Bronchial smooth muscle cell (primary cell): ENCODE measurements around the gene B3GALT6. TPM values are rescaled to one million over a fixed set of nuclear protein-coding genes. Genes with fewer than 3 reads are reported as not detected.

Source experiments
- total RNA-seq: library from RNA; depleted of rRNA; stranded (reverse); fragments of >200 nt; gene quantifications from 2 replicates; pipeline ENCODE4 v1.2.1, GENCODE V29; 2014

Gene B3GALT6
- total RNA-seq: 10.1 and 14.0 TPM in 2 replicates

DNA sequence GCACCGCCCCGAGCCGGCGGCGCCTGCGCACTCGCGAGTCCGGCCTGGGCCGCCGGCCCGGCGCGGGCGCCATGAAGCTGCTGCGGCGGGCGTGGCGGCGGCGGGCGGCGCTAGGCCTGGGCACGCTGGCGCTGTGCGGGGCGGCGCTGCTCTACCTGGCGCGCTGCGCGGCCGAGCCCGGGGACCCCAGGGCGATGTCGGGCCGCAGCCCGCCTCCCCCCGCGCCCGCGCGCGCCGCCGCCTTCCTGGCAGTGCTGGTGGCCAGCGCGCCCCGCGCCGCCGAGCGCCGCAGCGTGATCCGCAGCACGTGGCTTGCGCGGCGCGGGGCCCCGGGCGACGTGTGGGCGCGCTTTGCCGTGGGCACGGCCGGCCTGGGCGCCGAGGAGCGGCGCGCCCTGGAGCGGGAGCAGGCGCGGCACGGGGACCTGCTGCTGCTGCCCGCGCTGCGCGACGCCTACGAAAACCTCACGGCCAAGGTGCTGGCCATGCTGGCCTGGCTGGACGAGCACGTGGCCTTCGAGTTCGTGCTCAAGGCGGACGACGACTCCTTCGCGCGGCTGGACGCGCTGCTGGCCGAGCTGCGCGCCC lies at the start of gene B3GALT6:
Gene B3GALT6 (plus strand): TSS at position 30 of the 588 bp plus-strand sequence. CDS start 42 bp downstream, at position 72.

DNA sequence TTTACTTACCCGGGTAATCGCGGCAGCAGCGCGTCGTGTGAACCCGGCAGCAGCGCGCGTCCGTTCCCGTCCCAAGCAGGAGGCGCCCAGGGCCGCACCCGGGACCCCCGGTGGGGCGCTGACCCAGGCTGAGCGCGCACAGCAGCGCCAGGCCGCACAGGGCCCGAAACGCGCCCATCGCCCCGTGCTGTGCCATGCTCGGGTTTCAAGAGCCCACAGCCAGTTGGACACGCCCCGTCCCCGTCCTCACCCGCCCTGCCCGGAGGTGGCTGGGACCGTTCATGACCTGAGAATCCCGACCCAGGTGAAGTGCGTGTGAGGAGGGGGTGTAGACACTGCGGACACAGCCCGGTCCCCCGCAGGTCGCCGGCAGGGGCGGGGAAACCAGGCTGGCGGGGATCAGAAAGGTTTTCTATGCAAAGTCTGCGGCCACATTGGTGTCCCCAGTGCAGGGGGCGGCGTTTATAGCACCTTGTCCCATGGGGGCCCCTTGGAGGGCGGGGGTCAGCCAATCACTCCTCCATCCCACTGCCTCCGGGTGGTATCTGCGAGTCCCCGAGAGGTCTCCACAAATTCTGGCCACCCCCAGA lies 25.6 kb upstream of the B3GALT6 start, which contains the start of gene TNFRSF18:
Gene TNFRSF18 (minus strand): TSS at position 217 of the 590 bp plus-strand sequence. CDS start 21 bp downstream, at position 196.

DNA sequence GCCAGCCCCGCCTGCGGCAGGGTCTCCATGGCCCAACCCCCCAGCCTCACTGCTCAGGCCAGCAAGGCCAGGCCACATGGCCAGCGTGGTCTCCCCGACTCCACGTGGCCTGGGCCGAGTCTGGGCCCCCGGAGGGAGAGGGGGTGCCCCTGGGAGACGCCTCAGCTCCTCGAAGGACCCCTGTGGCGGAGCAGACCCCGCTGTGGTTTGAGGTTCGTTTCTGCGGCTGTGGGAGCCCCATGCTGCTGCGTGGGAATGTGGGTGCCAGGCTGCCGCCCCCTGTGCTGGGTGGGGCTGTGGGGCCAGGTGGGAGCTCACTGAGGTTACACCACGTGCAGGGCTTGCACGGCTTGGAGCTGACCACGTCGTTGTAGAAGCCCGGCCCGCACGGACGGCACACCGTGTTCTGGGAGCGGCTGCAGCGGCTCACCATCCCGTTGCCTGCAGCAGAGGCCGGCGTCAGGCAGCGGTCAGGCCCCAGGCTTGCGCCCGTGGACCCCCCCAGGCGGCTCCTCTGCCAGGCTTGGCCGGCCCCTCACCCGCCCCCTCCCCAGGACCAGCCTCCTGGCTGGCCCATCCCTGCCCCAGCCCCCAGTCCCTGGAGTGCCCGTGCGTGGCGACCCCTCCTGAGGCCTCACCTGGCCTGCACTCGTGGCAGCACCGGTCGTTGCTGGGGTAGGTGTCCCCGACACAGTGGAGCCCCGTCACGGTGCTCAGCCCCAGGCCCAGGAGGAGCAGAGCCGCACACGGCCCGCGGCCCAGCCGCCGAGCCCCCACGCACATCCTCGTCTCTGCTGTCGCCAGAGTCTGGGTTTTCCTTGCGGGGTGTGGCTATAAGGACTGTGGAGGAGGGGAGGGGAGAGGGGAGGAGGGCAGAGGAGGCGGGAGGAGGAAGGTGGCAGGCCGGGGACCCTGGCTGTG lies 18.4 kb upstream of the B3GALT6 start, which contains the start of gene TNFRSF4:
Gene TNFRSF4 (minus strand): TSS at position 809 of the 921 bp plus-strand sequence. CDS start 26 bp downstream, at position 783.

DNA sequence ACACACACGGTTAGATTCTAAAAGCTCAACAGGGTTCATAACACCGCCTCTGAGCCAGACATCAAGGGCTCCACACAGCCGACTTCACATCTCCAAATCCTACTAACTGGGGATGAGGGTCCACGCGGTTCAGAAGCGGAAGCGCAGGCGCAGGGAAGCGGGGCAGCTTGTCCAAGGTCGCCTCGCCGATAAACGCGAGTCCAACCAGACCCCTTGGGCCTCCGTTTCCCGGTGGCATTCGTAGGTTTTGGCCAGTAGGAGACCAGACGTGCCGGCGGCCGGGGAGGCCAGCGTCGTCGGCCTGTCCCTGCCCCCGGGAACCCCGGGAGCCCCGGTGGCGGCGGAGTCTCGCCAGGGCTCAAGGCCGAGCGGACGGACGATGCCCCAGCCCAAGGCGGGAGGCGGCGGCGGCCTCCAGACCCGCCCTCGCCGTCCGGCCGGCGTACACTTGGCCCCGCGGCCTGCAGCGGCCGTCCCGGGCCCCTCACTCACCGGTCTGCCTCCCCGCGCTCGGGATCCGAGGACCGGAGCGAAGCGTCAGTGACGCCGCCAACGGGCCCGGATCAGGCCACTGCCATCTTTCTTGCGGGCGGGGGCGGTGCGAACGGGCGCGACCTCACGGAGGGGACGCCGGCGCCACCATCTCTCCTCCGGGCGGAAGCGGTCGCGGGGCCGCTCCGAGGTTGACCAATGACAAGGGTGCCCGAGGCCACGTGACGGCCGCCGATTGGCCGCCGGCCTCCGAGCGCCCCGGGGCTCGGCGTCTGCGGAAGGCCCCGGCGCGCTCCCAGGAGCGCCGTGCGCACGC lies 433 bp upstream of the B3GALT6 start, which contains the start of gene SDF4:
Gene SDF4 (minus strand): TSS at position 602 of the 808 bp plus-strand sequence. CDS start 3,229 bp downstream, outside the sequence.

DNA sequence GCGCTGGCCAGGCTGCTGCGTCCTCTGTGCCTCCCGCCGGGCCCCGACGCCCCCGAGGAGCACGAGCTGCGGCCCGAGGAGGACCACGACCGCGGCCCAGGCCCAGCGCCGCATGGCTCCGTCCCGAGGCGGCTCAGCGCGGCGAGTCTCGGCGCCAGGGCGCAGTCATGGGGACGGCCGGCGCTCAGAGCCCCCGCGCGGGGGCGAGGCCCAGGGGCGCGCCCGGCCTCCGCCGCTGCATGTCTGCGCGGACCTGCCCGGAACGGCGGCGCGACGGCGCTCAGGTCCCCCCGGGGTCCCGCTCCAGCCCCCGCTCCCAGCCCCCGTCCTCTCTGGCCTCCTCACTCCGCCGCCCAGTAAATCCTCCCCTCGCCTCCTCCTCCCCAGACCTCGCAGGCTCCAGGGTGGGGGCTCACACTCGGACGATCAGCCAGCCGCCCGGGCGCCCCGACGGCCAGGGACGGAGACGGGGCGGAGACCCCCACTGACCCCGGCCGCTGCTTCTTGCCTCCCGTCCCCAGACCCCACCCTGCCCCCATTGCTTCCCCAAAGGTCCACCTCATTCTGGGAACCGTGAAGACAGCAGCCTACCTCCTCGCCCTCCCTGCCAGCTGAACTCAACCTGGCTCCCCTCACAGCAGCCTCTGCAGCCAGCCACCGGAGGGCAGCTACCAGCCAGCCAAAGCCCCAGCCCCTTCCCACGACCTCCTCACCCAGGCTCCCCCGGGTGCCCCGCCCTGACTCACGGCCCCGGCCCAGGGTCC lies 14.7 kb downstream of the B3GALT6 start, which contains the start of gene C1QTNF12:
Gene C1QTNF12 (minus strand): TSS at position 146 of the 764 bp plus-strand sequence. CDS start 32 bp downstream, at position 114.

DNA sequence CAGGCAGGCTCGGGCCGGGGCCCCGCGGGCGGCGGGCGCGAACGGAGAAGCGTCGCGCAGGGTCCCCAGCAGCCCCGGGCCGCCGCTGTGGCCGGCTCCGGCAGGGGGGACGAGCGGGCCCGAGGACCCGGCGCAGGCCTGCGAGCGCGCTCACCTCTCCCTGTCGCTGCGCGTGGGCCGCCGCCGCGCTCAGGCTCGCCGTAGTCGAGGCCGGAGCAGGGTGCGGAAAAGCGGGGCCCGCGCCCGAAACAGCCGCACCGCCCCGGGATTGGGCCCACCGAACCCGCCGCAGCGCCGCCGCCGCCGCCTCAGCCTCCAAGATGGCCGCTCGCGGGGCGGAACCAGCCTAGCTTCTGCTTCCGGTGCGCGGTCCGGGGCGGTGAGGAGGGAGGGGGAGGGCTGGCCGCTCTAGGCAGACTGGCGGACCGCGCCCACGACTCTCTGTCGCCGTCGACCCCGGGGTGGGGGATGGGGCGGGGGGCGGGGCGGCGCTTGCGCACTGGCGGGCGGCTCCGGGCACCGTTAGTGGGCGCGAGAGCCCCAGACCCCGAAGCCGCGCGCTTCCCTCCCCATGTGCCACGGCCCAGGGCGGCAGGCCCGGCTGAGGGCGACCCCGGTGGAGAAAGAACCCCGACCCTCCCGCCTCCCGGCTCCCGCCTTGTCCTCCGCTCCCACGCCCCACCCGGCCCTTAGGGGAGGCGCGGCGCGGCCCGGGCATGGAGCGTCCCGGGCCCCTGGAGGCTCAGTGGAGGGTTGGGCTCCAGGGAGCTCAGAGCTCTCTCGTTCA lies 41.7 kb downstream of the B3GALT6 start, which contains the start of gene UBE2J2:
Gene UBE2J2 (minus strand): TSS at position 343 of the 787 bp plus-strand sequence. CDS start 5,862 bp downstream, outside the sequence.

Other genes starting within 250 kb of the B3GALT6 start
- gene HES4, start 232.1 kb upstream of the B3GALT6 start, total RNA-seq: 0.43 and 1.1 TPM in 2 replicates
- 95.7 and 131 TPM in 2 replicates for gene ISG15, start 218.7 kb upstream of the B3GALT6 start, total RNA-seq
- 22.7 and 38.8 TPM in 2 replicates for gene AGRN, start 212.1 kb upstream of the B3GALT6 start, total RNA-seq
- under 0.01 TPM in 1 of 2 replicates, not detected in the other for gene RNF223, start 157.9 kb upstream of the B3GALT6 start, total RNA-seq
- 2.1 and 3.2 TPM in 2 replicates for gene C1orf159, start 116.1 kb upstream of the B3GALT6 start, total RNA-seq
- not detected in 2 replicates for gene TTLL10, start 58.4 kb upstream of the B3GALT6 start, total RNA-seq
- 0.34 and 0.79 TPM in 2 replicates for gene TNFRSF18, start 25.6 kb upstream of the B3GALT6 start, total RNA-seq
- gene TNFRSF4, start 18.1 kb upstream of the B3GALT6 start, total RNA-seq: under 0.01 TPM in 1 of 2 replicates, not detected in the other
- gene SDF4, start 236 bp upstream of the B3GALT6 start, total RNA-seq: 136 and 144 TPM in 2 replicates
- 2.1 and 2.8 TPM in 2 replicates for gene C1QTNF12, start 14.5 kb downstream of the B3GALT6 start, total RNA-seq
- 23.4 and 30.9 TPM in 2 replicates for gene UBE2J2, start 41.6 kb downstream of the B3GALT6 start, total RNA-seq
- gene SCNN1D, start 48.2 kb downstream of the B3GALT6 start, total RNA-seq: 1.2 and 1.3 TPM in 2 replicates
- gene ACAP3, start 75.7 kb downstream of the B3GALT6 start, total RNA-seq: 66.0 and 87.7 TPM in 2 replicates
- gene PUSL1, start 76.4 kb downstream of the B3GALT6 start, total RNA-seq: 9.6 and 9.9 TPM in 2 replicates
- 56.0 and 74.6 TPM in 2 replicates for gene INTS11, start 92.4 kb downstream of the B3GALT6 start, total RNA-seq
- gene CPTP, start 92.6 kb downstream of the B3GALT6 start, total RNA-seq: 4.1 and 6.8 TPM in 2 replicates
- gene TAS1R3, start 99.0 kb downstream of the B3GALT6 start, total RNA-seq: 0.16 and 0.17 TPM in 2 replicates
- gene DVL1, start 117.2 kb downstream of the B3GALT6 start, total RNA-seq: 67.0 and 107 TPM in 2 replicates
- 273 and 326 TPM in 2 replicates for gene MXRA8, start 126.3 kb downstream of the B3GALT6 start, total RNA-seq
- gene AURKAIP1, start 143.0 kb downstream of the B3GALT6 start, total RNA-seq: 53.0 and 102 TPM in 2 replicates
- 115 and 141 TPM in 2 replicates for gene CCNL2, start 167.1 kb downstream of the B3GALT6 start, total RNA-seq
- gene MRPL20, start 175.1 kb downstream of the B3GALT6 start, total RNA-seq: 86.0 and 91.9 TPM in 2 replicates
- gene ANKRD65, start 189.0 kb downstream of the B3GALT6 start, total RNA-seq: 1.1 and 1.9 TPM in 2 replicates
- 3.4 and 3.9 TPM in 2 replicates for gene VWA1, start 203.5 kb downstream of the B3GALT6 start, total RNA-seq
- gene ATAD3C, start 217.5 kb downstream of the B3GALT6 start, total RNA-seq: under 0.01 TPM in 1 of 2 replicates, not detected in the other
- 11.7 and 19.3 TPM in 2 replicates for gene ATAD3B, start 239.5 kb downstream of the B3GALT6 start, total RNA-seq